ENCODE data around the gene UQCC3. TPM values are rescaled to one million over a fixed set of nuclear protein-coding genes. Genes with fewer than 3 reads are reported as not detected.
"Not testable (repeated sequence)": the region's sequence is repeated elsewhere in the genome, so short reads cannot be mapped to it uniquely, and the experiment has no call there.

UQCC3 gene
- total RNA-seq, 4 donors from 2014 or later: 7.3 to 9.9 (median 8.2) TPM

DNA sequence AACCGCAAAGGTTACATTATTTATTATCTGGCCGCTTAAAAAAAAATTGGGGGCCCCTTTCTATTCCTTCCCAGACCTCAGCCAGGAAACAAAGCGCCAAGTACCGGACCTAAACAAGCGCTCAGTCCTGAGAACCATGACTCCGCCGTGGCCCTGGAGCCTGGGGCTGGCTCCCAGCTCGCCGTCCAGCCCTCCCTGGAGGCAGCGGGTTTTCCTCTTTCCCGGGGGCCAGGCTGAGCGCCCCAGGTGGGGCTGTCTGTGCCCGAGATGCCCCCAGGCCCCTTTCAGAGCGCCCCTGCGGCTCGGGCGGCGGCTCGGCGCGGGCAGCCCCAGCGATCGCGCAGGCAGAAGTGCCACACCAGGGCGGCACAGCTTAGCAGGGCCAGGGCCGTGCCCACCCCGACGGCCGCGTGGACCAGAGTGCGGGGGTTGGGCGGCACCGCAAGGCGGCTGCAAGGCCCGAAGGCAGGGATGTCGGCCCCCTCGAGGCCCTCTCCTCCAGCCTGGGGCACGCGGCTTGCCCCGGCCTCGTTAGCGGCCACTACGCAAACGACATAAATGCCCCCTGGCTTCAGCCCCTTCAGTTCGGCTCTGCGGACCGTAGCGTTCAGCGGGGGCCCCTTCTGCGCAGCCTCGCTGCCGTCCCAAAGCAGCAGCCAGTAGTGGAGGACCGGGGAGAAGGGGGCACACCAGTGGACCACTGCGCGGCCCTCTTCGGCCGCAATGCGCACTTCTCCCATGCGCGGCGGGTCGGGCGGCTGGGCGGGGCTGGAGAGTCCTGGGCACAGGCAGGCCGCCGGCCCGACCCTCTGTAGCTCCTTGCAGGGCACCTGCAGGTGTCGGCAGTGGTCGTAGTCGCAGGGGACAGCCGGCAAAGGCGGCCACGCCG is 16.3 kb downstream of the UQCC3 start:
- TF ChIP-seq, protein P1, sequence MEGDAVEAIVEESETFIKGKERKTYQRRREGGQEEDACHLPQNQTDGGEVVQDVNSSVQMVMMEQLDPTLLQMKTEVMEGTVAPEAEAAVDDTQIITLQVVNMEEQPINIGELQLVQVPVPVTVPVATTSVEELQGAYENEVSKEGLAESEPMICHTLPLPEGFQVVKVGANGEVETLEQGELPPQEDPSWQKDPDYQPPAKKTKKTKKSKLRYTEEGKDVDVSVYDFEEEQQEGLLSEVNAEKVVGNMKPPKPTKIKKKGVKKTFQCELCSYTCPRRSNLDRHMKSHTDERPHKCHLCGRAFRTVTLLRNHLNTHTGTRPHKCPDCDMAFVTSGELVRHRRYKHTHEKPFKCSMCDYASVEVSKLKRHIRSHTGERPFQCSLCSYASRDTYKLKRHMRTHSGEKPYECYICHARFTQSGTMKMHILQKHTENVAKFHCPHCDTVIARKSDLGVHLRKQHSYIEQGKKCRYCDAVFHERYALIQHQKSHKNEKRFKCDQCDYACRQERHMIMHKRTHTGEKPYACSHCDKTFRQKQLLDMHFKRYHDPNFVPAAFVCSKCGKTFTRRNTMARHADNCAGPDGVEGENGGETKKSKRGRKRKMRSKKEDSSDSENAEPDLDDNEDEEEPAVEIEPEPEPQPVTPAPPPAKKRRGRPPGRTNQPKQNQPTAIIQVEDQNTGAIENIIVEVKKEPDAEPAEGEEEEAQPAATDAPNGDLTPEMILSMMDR (IDR thresholded peaks at IDR 0.05): no peak
- ATAC-seq (ENCODE audit: low FRiP score): no peak

DNA sequence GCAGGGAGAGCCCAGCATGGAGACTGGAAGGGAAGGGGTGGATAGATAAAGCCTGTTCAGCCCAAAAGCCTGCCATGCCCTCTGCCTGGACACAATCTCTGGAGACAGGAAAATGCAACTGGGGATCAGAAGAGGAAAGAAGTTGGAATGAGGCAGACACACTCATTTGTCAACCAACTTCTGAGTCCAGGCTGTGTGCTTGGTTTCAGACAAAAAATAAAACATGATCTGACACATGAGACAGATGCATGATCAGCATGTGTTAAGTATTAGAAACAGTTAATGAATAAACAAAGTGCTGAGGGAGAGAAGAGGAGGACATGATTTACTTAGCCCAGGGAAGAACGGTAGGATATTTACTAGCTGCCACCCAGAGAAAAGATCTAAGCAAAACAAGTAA is 17.0 kb downstream of the UQCC3 start:
- DNase-seq (ENCODE audit: low spot score) (no peak), ATAC-seq (ENCODE audit: low FRiP score) (no peak)
- TF ChIP-seq, protein P1 (IDR thresholded peaks at IDR 0.05): no peak

More for the DNA sequence above, 16.3 kb downstream of the UQCC3 start:
- DNase-seq (ENCODE audit: low spot score): no peak

DNA sequence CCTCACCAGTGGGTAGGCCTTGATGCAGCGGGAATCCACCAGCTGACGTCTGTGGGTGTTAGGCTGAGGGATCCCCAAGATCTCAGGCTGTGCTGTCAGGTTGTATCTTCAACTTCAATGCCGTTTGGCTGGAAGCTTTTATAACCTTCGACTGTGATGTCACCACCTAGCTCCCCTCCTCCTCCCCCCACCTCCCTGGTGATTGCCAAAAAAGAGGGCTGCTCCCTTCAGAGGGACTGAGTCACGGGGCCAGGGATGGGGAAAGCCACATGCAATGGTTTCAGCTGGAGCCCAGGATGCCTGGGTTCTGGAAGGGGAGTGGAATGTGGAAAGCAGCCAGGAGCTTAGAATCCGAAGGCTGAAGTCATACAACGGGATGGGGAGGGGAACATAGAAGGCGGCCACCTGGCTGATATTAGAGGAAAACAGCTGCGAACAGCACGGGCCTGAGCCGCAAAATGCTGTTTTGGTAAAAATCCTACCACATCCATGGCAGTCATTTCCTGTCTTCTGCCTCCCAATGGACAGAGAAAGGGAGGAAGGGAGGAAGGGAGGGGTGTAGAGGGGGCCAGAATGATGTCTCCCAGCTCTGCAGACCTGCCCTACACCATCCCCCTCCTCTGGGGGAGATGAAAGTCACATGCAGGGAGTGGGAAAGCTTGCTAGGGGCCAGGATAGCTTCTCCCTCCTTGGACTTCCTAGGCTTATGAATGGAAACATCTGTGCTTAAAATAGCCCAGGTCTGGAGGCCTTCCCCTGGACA is 18.1 kb downstream of the UQCC3 start, which contains the start of gene LRRN4CL:
Gene LRRN4CL (minus strand): TSS at position 110 of the 763 bp plus-strand sequence. CDS start 1,022 bp downstream, outside the sequence.
- peak; percentile 87 for ATAC-seq (ENCODE audit: low FRiP score)

DNA sequence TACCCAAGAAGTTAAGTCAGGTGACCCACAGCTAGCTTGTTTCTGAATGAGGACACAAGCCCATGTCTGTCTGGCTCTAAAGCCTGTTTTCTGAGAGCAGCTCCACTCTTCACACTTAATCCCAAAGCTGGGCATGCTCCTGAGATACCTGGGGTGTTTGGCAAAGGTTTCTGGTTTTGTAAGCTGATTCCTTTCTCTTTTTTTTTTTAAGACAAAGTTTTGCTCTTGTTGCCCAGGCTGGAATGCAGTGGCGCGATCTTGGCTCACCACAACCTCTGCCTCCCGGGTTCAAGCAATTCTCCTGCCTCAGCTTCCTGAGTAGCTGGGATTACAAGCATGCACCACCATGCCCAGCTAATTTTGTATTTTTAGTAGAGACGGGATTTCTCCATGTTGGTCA is 22.2 kb downstream of the UQCC3 start:
- ATAC-seq (ENCODE audit: low FRiP score); DNase-seq (ENCODE audit: low spot score): not testable (repeated sequence)

More for the DNA sequence above, 18.1 kb downstream of the UQCC3 start, which contains the start of gene LRRN4CL:
- TF ChIP-seq, protein P1 (IDR thresholded peaks at IDR 0.05): no peak
- DNase-seq (ENCODE audit: low spot score): peak; percentile 59

DNA sequence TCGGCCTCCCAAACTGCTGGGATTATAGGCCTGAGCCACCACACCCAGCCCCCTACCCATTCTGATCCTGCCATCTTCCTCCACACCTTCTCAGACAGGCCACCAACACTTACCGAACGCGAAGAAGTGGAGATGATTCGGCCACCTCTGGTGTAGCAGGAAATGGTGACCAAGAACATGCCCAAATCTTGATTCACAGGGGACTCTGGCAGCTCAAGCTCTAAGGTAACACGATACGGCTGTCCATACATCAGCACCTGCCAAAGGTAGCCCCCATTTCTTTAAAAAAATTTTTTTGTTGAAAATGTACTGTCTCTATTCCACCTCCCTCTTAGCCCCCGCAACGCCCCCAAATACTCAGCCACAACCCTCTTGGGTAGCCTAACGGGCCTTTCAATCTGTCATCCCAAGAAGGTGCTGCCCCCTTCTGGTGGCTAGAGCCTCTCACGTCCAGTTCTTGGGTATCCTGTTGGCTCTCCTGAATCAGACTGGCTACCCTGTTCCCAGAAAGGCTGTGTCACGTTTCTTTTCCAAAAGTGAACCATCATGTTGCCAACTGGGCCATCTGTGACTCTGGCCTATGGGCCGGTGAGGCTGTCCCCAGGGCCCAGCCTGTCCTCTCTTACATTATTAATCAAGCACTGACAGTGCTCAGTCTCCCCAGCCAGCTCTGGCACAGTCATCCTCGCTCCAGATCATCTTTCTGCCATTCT is 23.1 kb downstream of the UQCC3 start:
- peak; percentile 74 for DNase-seq (ENCODE audit: low spot score)
- TF ChIP-seq, protein P1 (IDR thresholded peaks at IDR 0.05): peak in 1 of 3 donors; percentile 52
- peak; percentile 90 for ATAC-seq (ENCODE audit: low FRiP score)

DNA sequence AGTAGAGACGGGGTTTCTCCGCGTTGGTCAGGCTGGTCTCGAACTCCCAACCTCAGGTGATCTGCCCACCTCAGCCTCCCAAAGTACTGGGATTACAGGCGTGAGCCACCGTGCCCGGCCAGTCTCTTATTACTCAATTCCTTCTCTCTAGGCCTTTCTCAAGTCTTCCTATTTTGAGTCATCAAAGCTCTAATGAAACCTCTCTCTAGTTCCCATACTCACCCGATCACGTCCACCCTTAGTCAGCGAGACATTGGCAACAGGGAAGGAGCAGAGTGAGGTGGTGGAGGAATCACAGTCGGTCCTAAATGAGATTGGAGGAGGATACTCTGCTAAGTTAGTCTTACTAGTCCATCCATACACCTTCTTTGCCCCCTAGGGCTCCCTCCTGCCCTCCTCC is 30.8 kb downstream of the UQCC3 start:
- ATAC-seq (ENCODE audit: low FRiP score): no peak

DNA sequence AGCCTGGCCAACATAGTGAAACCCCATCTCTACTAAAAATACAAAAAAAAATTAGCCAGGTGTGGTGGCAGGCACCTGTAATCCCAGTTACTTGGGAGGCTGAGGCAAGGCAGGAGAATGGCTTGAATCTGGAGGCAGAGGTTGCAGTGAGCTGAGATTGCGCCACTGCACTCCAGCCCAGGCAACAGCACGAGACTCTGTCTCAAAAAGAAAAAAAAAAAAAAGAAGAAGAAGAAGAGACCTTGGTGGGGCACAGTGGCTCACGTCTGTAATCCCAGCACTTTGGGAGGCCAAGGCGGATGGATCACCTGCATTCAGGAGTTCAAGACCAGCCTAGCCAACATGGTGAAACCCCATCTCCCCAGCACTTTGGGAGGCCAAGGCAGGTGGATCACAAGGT is 32.4 kb downstream of the UQCC3 start:
- not testable (repeated sequence) for DNase-seq (ENCODE audit: low spot score); ATAC-seq (ENCODE audit: low FRiP score)

More for the DNA sequence above, 30.8 kb downstream of the UQCC3 start:
- no peak for DNase-seq (ENCODE audit: low spot score)
- TF ChIP-seq, protein P1 (IDR thresholded peaks at IDR 0.05): no peak
